ENCODE results near the gene CRYBG3. TPM values are rescaled to one million over a fixed set of nuclear protein-coding genes. Genes with fewer than 3 reads are reported as not detected.

Gene CRYBG3
- total RNA-seq, 4 donors from 2014 or later: 18.7 to 23.5 (median 21.1) TPM

DNA sequence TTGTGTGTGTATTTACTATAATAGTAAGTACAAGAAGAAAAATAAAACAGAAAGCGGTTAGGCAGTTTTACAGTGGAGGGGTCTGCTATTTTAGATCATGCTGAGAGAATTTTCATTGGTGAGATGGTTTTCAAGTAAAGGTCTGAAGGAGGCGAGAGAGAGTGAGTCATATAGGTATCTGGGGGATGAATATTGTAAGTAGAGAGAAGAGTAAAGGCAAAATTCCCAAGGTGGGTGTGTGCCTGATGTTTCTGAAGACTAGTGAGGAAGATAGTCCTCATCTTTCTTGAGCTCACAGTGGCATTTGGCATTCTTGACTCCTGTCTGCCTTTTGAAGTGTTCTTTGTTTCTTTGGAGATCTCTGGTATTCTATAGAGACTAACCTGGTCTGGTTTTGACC lies 38.6 kb downstream of the CRYBG3 start:
- no peak for TF ChIP-seq POLR2A (IDR thresholded peaks at IDR 0.05; ENCODE audit: low read depth)
- no peak for TF ChIP-seq EP300 (IDR thresholded peaks at IDR 0.05)
- TF ChIP-seq CTCF (IDR thresholded peaks at IDR 0.05): no peak
- TF ChIP-seq POLR2AphosphoS5 (IDR thresholded peaks at IDR 0.05): no peak
- peaks cover 0 to 13% (median 4%) of the 10 kb centered on the region in 4 donors for H3K36me3 ChIP-seq
- H3K9me3 ChIP-seq: no peaks in the 10 kb centered on the region
- intact Hi-C loops (cut with DNase I): no loop called here
- no peaks in the 10 kb centered on the region for H3K27me3 ChIP-seq
- H3K27ac ChIP-seq (replicated peaks in 1 of 4): no peak overlapping the region
- no peak overlapping the region for H3K4me3 ChIP-seq
- H3K4me1 ChIP-seq: peaks cover 0 to 14% (median 11%) of the 10 kb centered on the region in 4 donors
- 95% methylated on average over 2 of the region's 2 CpGs for WGBS
- no peak for DNase-seq (ENCODE audit: extremely low spot score)

DNA sequence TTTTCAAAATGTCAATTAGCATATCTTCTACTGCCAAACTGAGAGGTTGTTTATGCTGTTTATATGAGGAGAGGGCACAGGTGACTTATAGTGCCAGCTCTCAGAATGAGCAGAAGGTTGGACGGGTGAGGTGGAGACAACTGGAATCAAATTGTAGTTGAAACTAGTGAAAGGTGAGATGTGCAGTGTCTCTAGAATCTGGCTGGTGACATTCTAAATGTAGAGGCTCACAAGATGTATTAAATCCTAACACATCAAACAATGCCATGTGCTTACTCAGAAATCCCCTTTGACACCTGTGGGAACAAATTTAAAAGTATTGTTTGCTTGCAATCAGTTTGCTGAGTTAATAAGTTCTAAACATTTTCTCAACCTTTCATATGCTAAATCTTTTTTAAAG lies 40.8 kb downstream of the CRYBG3 start:
- H3K4me1 ChIP-seq: peaks cover 0 to 14% (median 11%) of the 10 kb centered on the region in 4 donors
- H3K27me3 ChIP-seq: no peaks in the 10 kb centered on the region
- intact Hi-C loops (cut with DNase I): no loop called here
- TF ChIP-seq POLR2A (IDR thresholded peaks at IDR 0.05; ENCODE audit: low read depth): no peak
- TF ChIP-seq POLR2AphosphoS5 (IDR thresholded peaks at IDR 0.05): no peak
- no peak for TF ChIP-seq EP300 (IDR thresholded peaks at IDR 0.05)
- TF ChIP-seq CTCF (IDR thresholded peaks at IDR 0.05): no peak
- no peak overlapping the region for H3K27ac ChIP-seq (replicated peaks in 1 of 4)
- H3K9me3 ChIP-seq: no peaks in the 10 kb centered on the region
- peaks cover 0 to 13% (median 4%) of the 10 kb centered on the region in 4 donors for H3K36me3 ChIP-seq
- no peak for DNase-seq (ENCODE audit: extremely low spot score)
- H3K4me3 ChIP-seq: no peak overlapping the region
- 88% methylated on average over 1 of the region's 1 CpG for WGBS

GRCh38 chr3:97863031-97863430 lies 41.2 kb downstream of the CRYBG3 start:
- Histone ChIP-seq H3K36me3 (peaks cover 0 to 13% (median 4%) of the 10 kb centered on the region in 4 donors), H3K27ac (replicated peaks in 1 of 4) (no peak overlapping the region), H3K27me3 (no peaks in the 10 kb centered on the region), H3K4me1 (peaks cover 0 to 14% (median 11%) of the 10 kb centered on the region in 4 donors), H3K9me3 (no peaks in the 10 kb centered on the region), H3K4me3 (no peak overlapping the region)
- TF ChIP-seq CTCF (IDR thresholded peaks at IDR 0.05) (no peak), EP300 (IDR thresholded peaks at IDR 0.05) (no peak), POLR2AphosphoS5 (IDR thresholded peaks at IDR 0.05) (no peak), POLR2A (IDR thresholded peaks at IDR 0.05; ENCODE audit: low read depth) (no peak)
- intact Hi-C loops (cut with DNase I): no loop called here
- no peak for DNase-seq (ENCODE audit: extremely low spot score)
- WGBS: 27% methylated on average over 1 of the region's 1 CpG

GRCh38 chr3:97863775-97864174 lies 42.0 kb downstream of the CRYBG3 start:
- TF ChIP-seq EP300 (IDR thresholded peaks at IDR 0.05): no peak
- no peak for TF ChIP-seq POLR2A (IDR thresholded peaks at IDR 0.05; ENCODE audit: low read depth)
- TF ChIP-seq CTCF (IDR thresholded peaks at IDR 0.05): no peak
- no peak for TF ChIP-seq POLR2AphosphoS5 (IDR thresholded peaks at IDR 0.05)
- Histone ChIP-seq H3K27me3 (no peaks in the 10 kb centered on the region), H3K4me1 (peaks cover 0 to 14% (median 11%) of the 10 kb centered on the region in 4 donors), H3K4me3 (no peak overlapping the region), H3K27ac (replicated peaks in 1 of 4) (no peak overlapping the region), H3K36me3 (peaks cover 0 to 13% (median 4%) of the 10 kb centered on the region in 4 donors), H3K9me3 (no peaks in the 10 kb centered on the region)
- 98% methylated on average over 3 of the region's 3 CpGs for WGBS
- intact Hi-C loops (cut with DNase I): no loop called here
- no peak for DNase-seq (ENCODE audit: extremely low spot score)

GRCh38 chr3:97871186-97871585 lies 49.4 kb downstream of the CRYBG3 start:
- Histone ChIP-seq H3K4me3 (no peak overlapping the region), H3K36me3 (peaks cover 0 to 10% (median 7%) of the 10 kb centered on the region in 4 donors), H3K4me1 (peaks cover 0 to 4% (median 0%) of the 10 kb centered on the region in 4 donors), H3K9me3 (no peaks in the 10 kb centered on the region), H3K27me3 (no peaks in the 10 kb centered on the region), H3K27ac (replicated peaks in 1 of 4) (no peak overlapping the region)
- intact Hi-C loops (cut with DNase I): no loop called here
- TF ChIP-seq CTCF (IDR thresholded peaks at IDR 0.05) (no peak), POLR2A (IDR thresholded peaks at IDR 0.05; ENCODE audit: low read depth) (no peak), EP300 (IDR thresholded peaks at IDR 0.05) (no peak), POLR2AphosphoS5 (IDR thresholded peaks at IDR 0.05) (no peak)
- 59% methylated on average over 3 of the region's 3 CpGs for WGBS
- no peak for DNase-seq (ENCODE audit: extremely low spot score)
